Gastrocnemius medialis (tissue), 4 donors: ENCODE data around the gene SNAI1.

Experiments used
- POLR2A ChIP-seq, 2 donors: fragments of 450-650 bp; IDR thresholded peaks; one replicate each; pipeline ENCODE4 v1.6.1; 2017; ENCODE audit warnings: antibody characterized with exemption in 2 of 2, mild to moderate bottlenecking in 2 of 2, moderate library complexity in 2 of 2
- TF ChIP-seq, protein P1 (sequence below), 5 experiments: fragments of 450-650 bp in 3 of 5; fragments of 200-600 bp in 2 of 5; sonication (generic) in 2 of 5; IDR thresholded peaks in 4 of 5; conservative IDR thresholded peaks in 1 of 5; 1 replicate in 4 of 5; 2 replicates in 1 of 5; pipeline ENCODE4 v1.5.1; 2016 to 2019; ENCODE audit warnings: antibody characterized with exemption in 5 of 5, mild to moderate bottlenecking in 3 of 5, moderate library complexity in 3 of 5

DNA sequence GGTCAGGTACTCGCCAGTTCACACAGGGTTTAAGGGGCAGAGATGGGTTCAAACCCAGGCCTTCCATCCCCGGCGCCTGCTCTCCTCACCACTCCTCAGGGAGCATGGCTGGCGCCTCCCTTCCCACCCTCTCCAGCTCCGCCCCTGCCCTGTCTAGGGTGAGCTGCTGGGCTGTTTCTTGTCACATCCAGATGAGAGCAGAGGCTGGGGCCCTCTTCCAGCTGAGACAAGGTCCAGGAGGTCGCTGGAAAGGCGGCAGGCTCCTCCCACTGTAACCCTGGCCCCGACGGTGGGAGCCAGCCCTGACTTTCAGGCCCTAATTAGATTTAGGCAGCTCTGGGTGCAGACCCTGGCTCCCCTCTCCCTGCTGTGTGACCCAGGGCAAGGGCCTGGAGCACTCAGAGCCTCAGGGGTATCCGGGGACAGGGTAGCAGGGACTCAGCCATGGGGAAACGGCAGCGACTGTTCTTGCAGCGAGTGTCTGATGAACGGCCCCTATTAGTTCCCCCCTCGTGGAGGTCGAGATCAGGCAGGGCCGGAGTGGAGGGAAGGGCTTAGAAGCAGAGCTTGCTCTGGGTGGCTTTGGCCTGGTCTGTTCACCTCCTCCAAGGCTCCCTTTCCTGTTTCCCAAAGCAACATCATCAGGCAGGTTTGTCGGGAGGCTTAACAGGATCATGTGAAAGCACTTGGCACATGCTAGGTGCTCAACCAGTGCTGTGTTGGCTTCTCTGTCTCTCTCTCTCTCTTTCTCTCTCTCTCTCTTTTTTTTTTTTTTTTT is 33.4 kb downstream of the SNAI1 start:
- TF ChIP-seq POLR2A (IDR thresholded peaks at IDR 0.05) = no peak
- TF ChIP-seq, protein P1, sequence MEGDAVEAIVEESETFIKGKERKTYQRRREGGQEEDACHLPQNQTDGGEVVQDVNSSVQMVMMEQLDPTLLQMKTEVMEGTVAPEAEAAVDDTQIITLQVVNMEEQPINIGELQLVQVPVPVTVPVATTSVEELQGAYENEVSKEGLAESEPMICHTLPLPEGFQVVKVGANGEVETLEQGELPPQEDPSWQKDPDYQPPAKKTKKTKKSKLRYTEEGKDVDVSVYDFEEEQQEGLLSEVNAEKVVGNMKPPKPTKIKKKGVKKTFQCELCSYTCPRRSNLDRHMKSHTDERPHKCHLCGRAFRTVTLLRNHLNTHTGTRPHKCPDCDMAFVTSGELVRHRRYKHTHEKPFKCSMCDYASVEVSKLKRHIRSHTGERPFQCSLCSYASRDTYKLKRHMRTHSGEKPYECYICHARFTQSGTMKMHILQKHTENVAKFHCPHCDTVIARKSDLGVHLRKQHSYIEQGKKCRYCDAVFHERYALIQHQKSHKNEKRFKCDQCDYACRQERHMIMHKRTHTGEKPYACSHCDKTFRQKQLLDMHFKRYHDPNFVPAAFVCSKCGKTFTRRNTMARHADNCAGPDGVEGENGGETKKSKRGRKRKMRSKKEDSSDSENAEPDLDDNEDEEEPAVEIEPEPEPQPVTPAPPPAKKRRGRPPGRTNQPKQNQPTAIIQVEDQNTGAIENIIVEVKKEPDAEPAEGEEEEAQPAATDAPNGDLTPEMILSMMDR (IDR thresholded peaks at IDR 0.05 in 4 of 5, conservative IDR thresholded peaks at IDR 0.05 in 1 of 5) = no peak
